Measurements from ENCODE around the gene CIB4.
"Not testable (repeated sequence)": the region's sequence is repeated elsewhere in the genome, so short reads cannot be mapped to it uniquely, and the experiment has no call there.

CIB4 gene

DNA sequence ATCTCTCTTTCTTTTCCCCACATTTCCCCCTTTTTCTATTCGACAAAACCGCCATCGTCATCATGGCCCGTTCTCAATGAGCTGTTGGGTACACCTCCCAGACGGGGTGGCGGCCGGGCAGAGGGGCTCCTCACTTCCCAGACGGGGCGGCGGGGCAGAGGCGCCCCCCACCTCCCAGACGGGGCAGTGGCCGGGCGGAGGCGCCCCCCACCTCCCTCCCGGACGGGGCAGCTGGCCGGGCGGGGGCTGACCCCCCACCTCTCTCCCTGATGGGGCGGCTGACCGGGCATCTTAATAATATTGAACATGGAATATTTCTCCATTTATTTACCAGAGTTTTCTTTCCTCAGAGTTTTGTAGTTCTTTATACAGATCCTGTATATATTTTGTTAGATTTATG is 24.1 kb upstream of the CIB4 start:
- not testable (repeated sequence) for DNase-seq

DNA sequence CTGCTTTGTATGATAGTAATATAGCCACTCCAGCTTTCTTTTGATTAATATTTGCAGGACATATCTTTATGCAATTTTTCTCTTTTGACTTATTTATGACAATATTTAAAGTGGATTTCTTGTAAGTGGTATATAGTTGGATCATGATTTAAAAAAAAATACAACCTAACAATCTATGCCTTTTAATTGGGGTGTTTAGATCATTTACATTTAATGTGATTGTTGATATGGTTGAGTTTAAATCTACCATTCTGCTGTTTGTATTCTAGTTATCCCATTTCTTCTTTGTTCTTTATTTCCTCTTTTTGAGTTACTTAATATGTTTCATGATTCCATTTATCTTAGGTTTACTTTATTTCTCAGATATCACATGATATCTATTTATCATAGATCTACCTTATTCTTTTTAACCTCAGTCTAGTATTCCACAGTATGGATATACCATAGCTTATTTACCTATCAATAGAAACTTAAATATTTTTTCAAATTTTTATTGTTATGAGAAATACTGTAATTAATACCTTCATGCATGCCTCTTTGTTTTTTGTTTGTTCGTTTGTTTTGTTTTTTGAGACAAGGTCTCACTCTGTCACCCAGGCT is 19.3 kb upstream of the CIB4 start:
- no peak for DNase-seq

DNA sequence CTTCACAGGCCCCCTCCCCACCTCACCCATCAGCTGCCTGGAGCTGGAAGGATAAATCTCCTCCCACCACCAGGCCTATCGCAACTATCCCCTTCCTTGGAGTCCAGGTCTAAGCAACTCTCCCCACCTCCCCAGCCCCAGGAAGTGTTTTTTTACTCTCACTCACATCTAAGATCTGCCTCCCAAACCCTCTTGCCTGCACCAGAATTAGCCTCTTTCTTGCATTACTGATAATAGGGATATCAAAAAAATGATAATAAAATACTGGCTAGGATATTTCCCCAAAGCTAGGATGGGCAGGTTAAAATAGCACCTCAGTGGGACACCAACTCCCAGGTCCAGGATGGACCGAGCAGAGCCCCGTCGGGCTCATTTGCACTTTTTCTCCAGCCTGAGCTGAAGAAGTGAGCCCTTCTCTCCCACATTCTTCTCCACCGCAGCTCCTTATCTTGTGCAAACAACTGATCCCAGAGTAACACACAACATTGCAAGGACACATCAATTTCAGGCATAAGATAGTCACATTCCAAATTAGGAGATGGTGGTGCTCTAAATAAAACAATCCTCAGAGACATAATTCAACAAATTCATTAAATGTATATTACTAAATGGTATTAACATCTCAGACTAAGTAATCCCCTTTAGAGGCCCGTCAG is 17.7 kb upstream of the CIB4 start:
- DNase-seq, result no peak

DNA sequence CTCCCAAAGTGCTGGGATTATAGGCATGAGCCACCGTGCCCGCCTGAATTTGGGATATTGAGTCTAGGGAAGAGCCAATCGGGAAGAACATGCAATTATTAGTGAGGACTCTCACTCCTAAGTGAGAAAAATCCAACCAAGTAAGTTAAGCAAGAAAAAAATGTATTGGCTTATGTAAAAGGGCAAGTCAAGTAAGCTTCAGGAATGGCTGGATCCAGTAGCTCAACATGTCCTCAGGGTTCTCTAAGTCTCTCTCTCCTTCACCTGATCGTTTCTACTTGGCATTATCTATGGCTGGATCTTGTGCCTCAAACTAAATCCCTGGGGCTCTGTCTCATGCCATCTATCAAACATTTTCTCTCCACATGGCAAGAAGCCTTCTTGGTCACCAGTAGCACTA is 16.1 kb upstream of the CIB4 start:
- DNase-seq, result no peak

DNA sequence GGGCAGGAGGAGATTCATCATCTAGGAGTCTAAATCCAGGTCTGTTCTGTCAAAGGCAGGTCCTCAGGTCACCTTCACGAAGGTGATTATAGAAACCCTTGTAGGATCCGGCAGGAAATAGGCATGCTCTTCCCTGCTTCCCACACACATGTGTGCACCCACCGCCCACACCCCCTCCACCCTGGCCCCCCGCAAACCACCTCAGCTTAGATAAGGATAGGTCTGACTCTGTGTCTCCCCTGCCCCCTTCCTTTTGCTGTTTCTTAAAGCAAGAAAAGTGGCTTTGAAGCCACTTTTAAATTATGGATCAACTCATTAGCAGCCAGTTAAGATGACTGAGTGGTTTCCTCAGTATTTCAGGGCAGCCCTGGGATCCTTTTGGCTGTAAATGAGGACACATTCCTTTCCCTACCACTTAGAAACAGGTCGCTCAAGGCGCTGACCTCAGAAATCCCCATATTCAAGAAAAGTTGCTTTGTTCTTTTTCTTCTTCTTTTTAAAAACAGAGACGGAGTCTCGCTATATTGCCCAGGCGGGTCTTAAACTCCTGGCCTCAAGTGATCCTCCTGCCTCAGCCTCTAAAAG is 14.5 kb upstream of the CIB4 start:
- DNase-seq, result no peak

DNA sequence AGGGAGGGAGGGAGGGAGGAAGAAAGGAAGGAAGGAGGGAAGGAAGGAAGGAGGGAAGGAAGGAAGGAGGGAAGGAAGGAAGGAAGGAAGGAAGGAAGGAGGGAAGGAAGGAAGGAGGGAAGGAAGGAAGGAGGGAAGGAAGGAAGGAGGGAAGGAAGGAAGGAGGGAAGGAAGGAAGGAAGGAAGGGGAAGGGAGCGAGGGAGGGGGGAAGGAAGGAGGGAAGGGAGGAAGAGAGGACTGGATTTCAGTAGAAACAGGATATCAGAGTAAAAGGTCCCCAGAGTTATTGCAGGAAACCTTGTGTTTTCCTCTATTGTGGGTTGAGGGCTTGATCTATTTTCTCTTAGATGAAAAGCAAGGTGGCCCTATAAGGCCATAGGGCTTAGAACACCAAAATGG is 14.0 kb upstream of the CIB4 start:
- not testable (repeated sequence) for DNase-seq

DNA sequence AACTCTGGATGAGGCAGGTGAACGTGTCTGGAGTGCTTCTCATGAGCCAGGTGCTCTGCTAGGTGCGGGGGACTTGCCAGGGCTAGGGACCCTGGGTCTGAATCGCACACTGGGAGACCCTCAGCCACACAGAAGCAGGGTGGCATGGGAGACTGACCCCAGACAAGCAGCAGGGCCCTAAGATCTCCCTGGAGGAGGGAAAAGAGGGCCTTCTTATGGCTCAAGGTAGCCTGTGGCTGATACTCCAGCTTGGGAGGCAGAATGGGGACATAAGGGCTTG is 12.8 kb upstream of the CIB4 start:
- DNase-seq, result no peak

DNA sequence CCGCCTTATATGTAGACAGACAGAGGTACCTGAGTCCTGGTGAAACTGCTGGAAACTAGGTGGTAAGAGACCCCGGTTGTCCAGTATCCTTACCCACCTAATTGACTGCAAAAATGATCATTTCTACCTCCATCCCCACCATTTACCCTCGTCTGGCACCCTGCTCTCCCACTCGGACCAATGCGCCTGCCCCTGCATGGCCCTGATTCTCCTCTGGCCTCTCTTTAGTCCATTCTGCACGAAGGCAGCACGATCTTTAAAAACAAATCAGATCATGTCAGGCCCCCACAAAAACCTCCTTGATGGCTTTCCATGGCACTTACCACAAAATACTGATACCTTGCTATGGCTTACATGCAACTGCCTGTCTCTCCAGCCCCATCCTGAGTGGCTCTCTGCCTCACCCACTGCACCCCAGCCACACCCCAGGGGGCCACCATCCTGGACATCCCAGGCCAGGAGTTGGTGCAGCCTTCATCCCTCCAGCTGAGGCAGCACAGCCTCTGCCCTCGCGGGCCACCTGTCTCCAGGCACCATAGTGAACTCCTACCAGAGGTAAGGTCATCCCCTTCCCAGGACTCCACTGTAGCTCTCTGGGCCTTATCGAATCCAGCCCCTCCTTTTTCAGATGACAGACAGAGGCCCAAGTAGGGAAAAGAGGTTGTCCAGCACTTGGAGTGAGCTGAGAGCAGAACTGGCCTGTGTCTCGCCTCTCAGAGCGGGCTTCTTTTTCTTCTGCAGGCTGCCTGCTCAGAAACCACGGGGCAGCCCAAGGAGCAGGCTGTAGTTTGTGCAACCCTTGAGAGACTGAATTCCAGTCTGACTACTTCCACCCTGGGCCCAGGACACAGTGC is 12.3 kb upstream of the CIB4 start:
- DNase-seq, result no peak

DNA sequence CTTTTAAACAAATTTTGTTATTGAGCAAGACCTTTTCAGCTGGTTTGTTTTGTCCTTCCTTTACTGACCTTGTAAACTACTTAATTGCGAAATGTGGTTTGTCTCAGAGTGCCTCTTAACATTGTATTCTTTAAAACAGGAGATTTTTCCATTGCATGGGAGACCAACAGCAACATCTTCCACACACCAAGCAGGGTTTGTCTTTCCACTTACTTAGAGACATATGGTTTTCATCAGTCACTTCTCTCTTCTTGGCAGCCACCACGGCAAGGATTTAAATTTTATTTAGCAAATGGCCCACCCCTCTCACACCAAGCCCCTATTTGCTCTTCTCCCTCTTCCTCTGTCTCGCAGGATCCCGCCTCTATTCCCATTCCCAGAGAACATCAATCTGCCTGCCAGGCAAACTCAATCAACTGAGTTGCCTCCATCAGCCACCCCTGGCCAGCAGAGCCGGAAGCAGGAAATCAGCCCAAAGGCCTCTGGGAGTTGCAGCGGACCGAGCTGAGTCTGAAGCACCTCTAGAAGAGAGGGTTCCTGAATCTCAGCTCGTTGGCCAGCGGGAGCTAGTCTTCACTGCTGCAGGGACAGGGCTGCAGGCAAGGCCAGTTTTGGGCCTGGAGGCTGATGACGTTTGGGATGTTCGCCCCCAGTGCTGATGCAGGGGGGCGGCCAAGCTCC is 11.3 kb upstream of the CIB4 start:
- DNase-seq, result no peak

DNA sequence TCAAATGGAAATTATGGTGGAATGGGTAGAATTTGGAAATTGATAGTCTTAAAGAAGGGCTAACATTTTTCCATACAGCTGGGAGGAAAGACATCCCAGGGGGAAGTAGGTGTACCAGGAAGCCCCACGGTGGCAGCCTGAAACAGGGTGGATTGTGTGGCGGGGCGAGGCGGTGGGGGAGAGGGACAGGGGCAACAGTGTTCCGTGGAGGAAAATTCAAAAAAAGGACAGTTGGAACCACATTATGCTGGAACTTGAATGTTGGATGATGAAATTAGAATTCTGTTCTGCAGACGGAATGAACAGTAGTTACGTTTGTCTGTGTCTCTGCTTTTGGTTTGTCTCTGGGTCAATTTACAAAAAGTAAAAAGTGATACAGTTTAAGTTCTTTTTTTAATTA is 10.6 kb upstream of the CIB4 start:
- no peak for DNase-seq

DNA sequence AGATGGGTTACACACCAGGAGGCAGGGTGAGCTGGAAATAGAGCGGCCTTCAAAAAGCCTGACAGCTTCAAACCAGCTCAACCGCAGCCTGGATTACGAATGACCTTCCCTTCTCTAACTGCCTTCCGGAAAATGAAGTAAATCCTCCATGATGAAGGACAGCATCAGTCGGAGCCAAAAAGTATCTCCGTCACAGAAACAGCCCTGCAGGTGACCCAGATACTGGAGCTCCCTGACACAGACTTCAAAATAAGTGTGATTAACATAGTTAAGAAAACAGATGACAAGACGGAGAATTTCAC is 10.3 kb upstream of the CIB4 start:
- DNase-seq, result no peak

DNA sequence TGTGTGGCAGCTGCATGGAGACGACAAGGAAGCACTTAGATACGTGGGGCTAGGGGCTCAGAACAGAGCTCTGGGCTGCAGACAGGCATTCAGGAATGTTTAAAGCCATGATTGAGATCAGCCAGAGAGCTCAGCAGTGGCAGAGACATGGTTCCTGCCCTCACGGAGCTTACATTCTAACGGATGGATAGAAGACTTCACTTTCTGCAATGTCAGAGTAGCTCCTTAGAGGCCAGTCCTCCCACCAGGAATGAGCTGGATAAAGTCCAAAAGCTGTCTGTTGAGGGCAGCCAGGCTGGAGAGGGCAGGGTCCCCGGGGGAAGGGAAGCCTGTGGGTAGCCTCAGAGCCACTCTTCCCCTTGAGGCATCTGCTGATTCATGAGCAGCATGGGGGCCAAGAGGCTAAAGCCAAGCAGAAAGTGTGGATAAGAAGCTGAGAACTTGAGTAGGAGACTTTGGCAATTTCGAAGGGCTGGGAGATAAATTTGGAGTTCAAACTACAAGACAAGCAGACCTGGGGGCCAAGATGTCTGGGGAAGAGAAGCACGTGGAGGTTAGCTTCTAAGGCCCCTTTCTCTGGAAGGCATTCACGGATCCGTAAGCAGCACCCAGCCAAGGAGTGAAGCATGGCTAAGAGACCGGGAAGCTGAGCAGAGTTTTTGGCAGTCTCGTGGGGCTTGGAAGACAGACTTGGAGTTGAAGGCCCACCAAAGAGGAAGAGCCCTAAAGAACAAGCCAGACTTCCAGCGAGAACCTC is 9.7 kb upstream of the CIB4 start:
- DNase-seq, result no peak

DNA sequence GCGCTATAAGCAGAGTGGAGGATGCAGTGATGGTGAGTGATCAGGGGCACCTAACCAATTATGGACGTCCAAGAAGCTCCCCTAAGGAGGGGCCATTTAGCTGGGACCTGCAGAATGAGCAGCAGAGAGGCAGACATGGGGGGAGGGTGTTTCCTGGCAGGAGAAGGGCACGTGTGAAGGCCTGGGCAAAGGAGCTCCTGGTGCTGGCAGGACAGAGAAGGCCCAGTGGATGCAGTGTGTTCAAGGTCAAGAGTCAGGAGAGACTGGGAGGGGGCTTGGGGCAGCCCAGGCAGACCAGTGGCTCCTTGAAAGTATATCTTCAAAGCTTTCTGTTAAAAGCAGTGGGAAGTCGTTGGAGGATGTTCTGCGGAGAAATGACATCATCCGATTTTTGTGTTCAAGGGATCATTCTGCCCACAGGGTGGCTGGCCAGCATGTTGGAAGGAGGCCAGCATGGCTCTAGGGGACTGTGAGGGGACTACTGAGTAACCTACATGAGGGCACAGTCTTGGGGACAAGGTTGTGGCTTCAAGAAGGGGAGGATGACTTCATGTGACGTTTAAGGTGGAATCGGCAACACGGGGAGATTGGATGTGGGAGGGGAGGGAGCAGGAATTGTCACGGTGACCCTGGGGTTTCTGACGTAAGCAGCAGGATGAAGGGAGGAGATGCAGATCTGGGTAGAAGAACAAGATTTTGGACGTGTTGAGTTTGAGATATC is 9.0 kb upstream of the CIB4 start:
- no peak for DNase-seq

DNA sequence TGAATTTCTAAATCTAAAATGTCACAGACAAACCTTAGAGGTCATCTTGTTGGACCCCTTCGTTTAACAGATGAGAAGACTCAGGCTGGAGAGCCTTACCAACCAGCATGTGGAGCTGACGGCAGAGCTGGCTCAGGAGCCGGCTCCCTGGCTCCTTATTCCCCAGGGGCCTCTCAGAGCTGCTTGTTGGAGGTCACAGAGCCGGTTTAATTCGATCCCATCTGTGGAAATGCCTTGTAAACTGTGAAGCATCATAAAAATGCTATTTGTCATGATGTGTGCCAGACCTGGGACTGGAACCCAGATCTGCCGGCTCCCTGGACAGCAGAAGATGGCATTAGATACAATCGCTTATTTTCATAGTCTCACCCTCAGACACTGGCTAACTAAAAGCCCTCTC is 8.2 kb upstream of the CIB4 start:
- no peak for DNase-seq

DNA sequence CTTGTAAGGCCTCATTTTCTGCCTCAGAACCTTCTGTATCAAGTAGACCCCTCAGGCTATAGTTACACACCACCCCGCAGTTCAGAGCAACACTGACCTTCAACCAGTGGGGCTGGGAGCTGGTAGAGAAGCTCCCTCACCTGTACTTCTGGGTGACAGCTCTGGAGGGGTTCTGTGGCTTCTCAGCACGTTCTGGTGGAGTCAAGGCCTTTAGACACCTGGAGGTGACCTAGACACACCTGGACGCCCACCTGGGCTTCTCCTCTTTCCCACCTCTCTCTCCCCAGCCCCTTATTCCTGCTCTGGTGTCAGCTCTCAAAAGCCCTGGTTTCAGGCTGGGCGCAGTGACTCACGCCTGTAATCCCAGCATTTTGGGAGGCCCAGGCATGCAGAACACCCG is 7.3 kb upstream of the CIB4 start:
- DNase-seq, result no peak

DNA sequence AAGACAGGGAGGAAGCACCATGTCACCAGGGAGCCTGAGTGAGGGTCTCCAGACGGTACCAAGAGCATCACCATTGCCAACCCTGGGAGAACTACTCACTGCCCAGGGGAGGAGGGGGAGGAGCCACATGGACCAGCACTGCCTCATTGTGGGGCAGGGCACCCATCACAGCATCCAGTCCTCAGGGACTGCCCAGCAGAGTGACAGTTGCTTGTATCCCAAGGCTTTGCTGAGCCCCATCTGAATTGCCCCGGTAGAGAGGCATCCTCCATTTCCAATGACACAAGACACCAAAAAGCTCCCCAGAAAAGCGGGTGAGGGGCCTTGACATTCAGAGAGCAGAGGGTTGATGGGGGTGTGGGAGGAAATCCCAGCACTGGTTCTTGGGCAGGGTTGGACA is 6.8 kb upstream of the CIB4 start:
- DNase-seq, result no peak

DNA sequence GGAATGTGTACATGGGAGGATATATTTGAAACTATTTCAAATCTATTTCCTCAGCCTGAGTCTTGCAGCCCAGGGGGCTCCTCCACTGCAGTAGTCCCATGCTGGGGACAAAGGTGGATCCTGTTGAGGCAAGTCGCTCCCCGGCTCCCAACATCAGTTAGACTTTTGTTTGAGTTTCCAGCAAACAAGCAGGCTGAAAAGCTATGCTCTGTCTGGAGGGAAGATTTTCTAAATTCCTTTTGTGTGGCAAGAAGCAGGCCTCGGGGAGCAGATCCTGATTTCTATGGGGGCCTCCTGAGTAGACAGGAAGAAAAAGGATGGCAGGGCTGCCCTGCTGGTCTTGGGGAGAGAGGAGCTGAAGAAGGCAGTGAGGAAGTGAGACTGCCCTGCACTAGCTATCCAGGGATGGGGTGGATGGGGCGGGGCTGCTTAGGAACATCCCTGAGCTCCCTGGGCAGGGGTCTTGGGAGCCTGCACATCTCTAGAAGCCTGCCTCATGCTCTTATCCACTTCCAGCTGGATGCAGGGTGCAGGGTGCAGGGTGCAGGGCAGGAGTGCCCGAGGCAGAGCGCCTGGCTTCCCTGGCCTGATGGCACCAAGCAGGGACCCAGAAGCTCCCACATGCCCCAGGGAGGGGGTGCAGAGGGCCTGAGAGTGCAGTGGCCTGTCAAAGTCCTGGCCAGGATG is 6.0 kb upstream of the CIB4 start:
- DNase-seq, result no peak

DNA sequence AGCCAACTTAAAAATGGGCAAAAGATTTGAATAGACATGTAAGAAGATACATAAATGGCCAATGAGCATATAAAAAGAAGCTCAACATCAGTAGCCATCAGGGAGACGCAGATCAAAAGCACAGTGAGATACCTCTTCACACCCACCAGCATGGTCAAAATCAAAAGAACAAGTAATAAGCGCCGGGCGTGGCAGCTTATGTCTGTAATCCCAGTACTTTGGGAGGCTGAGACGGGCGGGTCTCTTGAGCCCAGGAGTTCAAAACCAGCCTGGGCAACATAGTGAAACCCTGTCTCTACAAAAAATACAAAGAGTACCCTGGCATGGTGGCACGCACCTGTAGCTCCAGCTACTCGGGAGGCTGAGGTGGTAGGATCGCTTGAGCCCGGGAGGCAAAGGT is 4.6 kb upstream of the CIB4 start:
- no peak for DNase-seq

DNA sequence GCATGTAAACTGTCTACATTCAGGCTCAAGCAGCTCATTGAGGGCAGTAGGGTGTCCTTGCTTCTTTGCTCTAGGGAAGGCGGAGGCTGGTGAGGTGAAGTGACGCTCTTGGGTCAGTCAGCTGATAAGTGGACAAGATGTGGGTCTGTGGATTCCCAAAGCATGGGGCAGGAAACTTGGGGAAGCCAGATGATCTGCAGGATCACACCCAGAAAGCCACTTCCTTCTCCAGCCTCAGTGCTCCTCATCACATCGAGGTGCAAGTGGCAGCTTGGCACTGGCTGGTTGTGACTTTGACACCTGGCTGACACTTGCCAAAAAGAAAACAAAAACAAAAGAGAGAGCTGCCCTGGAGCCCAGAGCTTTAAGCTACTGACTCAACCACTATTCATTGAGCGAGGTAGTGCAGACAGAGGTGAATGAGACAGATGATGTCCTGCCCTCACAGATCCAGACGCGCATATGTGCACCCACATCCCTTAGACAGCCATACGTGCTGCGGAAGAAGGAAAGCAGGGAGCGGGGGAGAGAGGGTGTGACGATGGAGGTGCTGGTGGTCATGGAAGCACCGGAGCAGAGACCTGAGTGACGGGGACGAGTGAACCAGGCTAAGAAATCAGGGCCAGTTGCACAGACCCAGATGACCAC is 3.1 kb upstream of the CIB4 start:
- DNase-seq, result no peak

DNA sequence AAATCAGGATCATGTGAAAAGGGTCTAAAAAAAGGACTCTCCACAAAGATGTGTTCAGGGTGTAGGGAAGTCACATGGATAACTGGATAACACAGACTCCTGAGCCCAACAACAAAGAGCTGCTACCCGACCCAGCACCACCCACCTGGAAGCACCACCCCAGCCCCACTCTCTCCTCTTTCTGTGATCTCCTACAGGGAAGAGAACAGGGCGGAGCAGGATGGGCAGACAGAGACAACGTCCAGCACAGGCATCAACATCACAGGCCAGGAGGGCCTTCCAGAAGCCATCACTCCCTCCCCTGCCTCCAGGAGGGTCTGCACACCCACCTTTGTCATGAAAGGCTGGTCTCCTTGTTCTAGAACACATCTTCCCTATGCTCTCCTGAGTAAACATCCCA is 1.3 kb upstream of the CIB4 start:
- DNase-seq, result no peak

DNA sequence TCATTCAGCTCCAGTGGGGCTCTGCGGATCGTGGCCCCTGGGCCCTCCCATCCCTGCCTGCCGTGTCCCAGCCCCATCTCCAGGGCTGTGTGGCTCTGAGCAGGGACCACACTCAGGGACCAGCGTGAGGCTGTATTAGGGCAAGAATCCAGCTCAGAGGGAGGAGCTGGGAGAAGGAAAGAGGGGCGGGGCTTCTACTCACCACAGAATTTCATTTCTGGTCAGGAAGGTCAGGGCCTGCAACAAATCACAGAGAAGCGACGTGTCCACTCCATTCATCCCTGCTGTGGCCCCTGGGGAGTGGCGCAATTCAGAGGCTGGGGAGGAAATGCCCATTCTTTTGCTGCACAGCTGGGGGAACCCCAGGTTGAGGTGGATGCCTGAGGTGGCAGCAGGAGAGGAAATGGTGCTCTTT is 828 bp downstream of the CIB4 start:
- DNase-seq, result no peak

Measured in CD4-positive, alpha-beta T cell treated with Interleukin-15 for 1 hour (primary cell).